Germinal center (tissue), 1 donor: ENCODE data around the gene ELMO2.

ENCODE experiments used
- DNase-seq: peaks from one replicate; pipeline ENCODE4 v3.0.0; 2012; ENCODE audit warnings: mixed read lengths, low spot score

ELMO2 gene

GRCh38 chr20:46406200-46406985 lies at the start of gene ELMO2:
Gene ELMO2, minus strand, starts transcription at chr20:46406615. Its CDS starts 12,133 bp downstream, at chr20:46394482.
- DNase-seq: peak; percentile 96

GRCh38 chr20:46455729-46456128 lies 49.3 kb upstream of the ELMO2 start:
- DNase-seq: no peak

GRCh38 chr20:46446851-46447250 lies 40.4 kb upstream of the ELMO2 start:
- DNase-seq: no peak

- no peak for DNase-seq
These were observed 33.4 kb upstream of the ELMO2 start for GRCh38 chr20:46439837-46440236.

- peak; percentile 30 for DNase-seq
These were observed 31.8 kb upstream of the ELMO2 start for GRCh38 chr20:46438156-46438750.

GRCh38 chr20:46435146-46435545 lies 28.7 kb upstream of the ELMO2 start:
- DNase-seq: no peak

- no peak for DNase-seq
These were observed 28.2 kb upstream of the ELMO2 start for GRCh38 chr20:46434597-46434996.

- DNase-seq: no peak
These were observed 26.6 kb upstream of the ELMO2 start for GRCh38 chr20:46433051-46433450.

- DNase-seq: no peak
These were observed 24.7 kb upstream of the ELMO2 start for GRCh38 chr20:46430921-46431712.

GRCh38 chr20:46427384-46427783 lies 21.0 kb upstream of the ELMO2 start:
- no peak for DNase-seq

GRCh38 chr20:46423882-46424482 lies 17.6 kb upstream of the ELMO2 start:
- DNase-seq: no peak

GRCh38 chr20:46423342-46423741 lies 16.9 kb upstream of the ELMO2 start:
- DNase-seq: no peak

GRCh38 chr20:46420878-46421277 lies 14.5 kb upstream of the ELMO2 start:
- DNase-seq: no peak

- no peak for DNase-seq
These were observed 13.5 kb upstream of the ELMO2 start for GRCh38 chr20:46419882-46420281.

- DNase-seq: no peak
These were observed 10.4 kb upstream of the ELMO2 start for GRCh38 chr20:46416839-46417238.

GRCh38 chr20:46416421-46416820 lies 10.0 kb upstream of the ELMO2 start:
- DNase-seq: no peak

- no peak for DNase-seq
These were observed 9.4 kb upstream of the ELMO2 start for GRCh38 chr20:46415773-46416172.

GRCh38 chr20:46414608-46415007 lies 8.2 kb upstream of the ELMO2 start:
- no peak for DNase-seq

GRCh38 chr20:46411637-46412036 lies 5.2 kb upstream of the ELMO2 start:
- DNase-seq: no peak

GRCh38 chr20:46408281-46408731 lies 1.9 kb upstream of the ELMO2 start:
- DNase-seq: no peak

- no peak for DNase-seq
These were observed 1.2 kb upstream of the ELMO2 start for GRCh38 chr20:46407671-46407996.

- peak; percentile 40 for DNase-seq
These were observed 713 bp upstream of the ELMO2 start for GRCh38 chr20:46406986-46407670.
